Heart left ventricle (tissue), 16 donors: ENCODE results near the gene ALDOA. TPM values are rescaled to one million over a fixed set of nuclear protein-coding genes. Genes with fewer than 3 reads are reported as not detected.
"Not testable (repeated sequence)": the region's sequence is repeated elsewhere in the genome, so short reads cannot be mapped to it uniquely, and the experiment has no call there.

Experiments used
- ATAC-seq, 4 donors: fragments of 200-7000 bp; cut with Tn5 transposase; one replicate each; pipeline ENCODE4 v1.9.1; 2020 to 2022; ENCODE audit warnings: moderate library complexity in 4 of 4, mild to moderate bottlenecking in 3 of 4, moderate number of reproducible peaks in 1 of 4
- DNase-seq, 5 donors: peaks; one replicate each; pipeline ENCODE4 v3.0.0-alpha.2; 2020
- H3K27ac ChIP-seq, 12 donors: fragments of 200-600 bp; sonication (generic) in 4 of 12; one replicate each; pipeline versions ENCODE4 v1.5.0 to v1.8.0; 2016 to 2022; ENCODE audit warnings: mild to moderate bottlenecking in 2 of 12
- H3K27me3 ChIP-seq, 9 donors: fragments of 200-600 bp; sonication (generic) in 2 of 9; one replicate each; pipeline versions ENCODE4 v1.5.1 to v1.8.0; 2016 to 2022; ENCODE audit warnings: mild to moderate bottlenecking in 3 of 9
- H3K36me3 ChIP-seq, 9 donors: fragments of 200-600 bp; sonication (generic) in 2 of 9; one replicate each; pipeline versions ENCODE4 v1.5.0 to v1.8.0; 2018 to 2022; ENCODE audit warnings: mild to moderate bottlenecking in 2 of 9
- H3K4me1 ChIP-seq, 12 donors: fragments of 200-600 bp; sonication (generic) in 4 of 12; one replicate each; pipeline versions ENCODE4 v1.5.0 to v1.8.0; 2016 to 2022; ENCODE audit warnings: mild to moderate bottlenecking in 3 of 12
- H3K4me3 ChIP-seq, 12 donors: fragments of 200-600 bp; sonication (generic) in 4 of 12; one replicate each; pipeline versions ENCODE4 v1.5.0 to v1.8.0; 2017 to 2022; ENCODE audit warnings: mild to moderate bottlenecking in 9 of 12, moderate library complexity in 4 of 12
- H3K9me3 ChIP-seq, 12 donors: fragments of 200-600 bp; sonication (generic) in 4 of 12; one replicate each; pipeline versions ENCODE4 v1.5.0 to v1.8.0; 2016 to 2022; ENCODE audit warnings: mild to moderate bottlenecking in 1 of 12
- POLR2A ChIP-seq, 2 donors: fragments of 450-650 bp; IDR thresholded peaks; one replicate each; pipeline ENCODE4 v1.6.1; 2017; ENCODE audit warnings: antibody characterized with exemption in 2 of 2, mild to moderate bottlenecking in 2 of 2, moderate library complexity in 2 of 2
- WGBS, 4 donors: extraction: QIAGEN DNeasy Blood & Tissue Kit in 2 of 4; methylation state at CpG; one replicate each; pipeline versions ENCODE4 v1.1.5 to v1.1.7; 2013 to 2018; 5-methylcytosine and 5-hydroxymethylcytosine counted together
- intact Hi-C, 10 donors: fragments of 100-400 bp; cut with DNase I; formaldehyde crosslinking; loops; one replicate each; pipeline versions ENCODE4 v1.11.1 to v1.14.2; 2022
- polyA plus RNA-seq, 2 donors: library from polyadenylated mRNA; stranded (reverse); fragments of 200-250 nt; gene quantifications; one replicate each; pipeline ENCODE4 v1.2.3, GENCODE V29; 2013
- total RNA-seq, 9 donors: library from RNA; depleted of rRNA in 2 of 9; stranded (reverse); fragments of >200 nt in 2 of 9; fragmentation: NEBNext Ultra II Directional in 3 of 9; extraction: Animal tissue kit (Norgen Biotek cat#: 25700) in 3 of 9; gene quantifications; one replicate each; pipeline versions ENCODE4 v1.1.0 to v1.2.4, GENCODE V29; 2016 to 2023
- TF ChIP-seq, protein P1 (sequence below), 12 donors: fragments of 200-600 bp; sonication (generic) in 4 of 12; IDR thresholded peaks; one replicate each; pipeline versions ENCODE4 v1.5.0 to v1.8.0; 2018 to 2022; ENCODE audit warnings: antibody characterized with exemption in 12 of 12, mild to moderate bottlenecking in 5 of 12
- donor health status: ischemic (EF 13 %, LVEDD 7.1; RV severe dilation, severe dysfunction).
- donor health status: healthy with polysubstance abuse.
- donor health status: DM: no; HTN: yes; CAD: no.
- donor health status: DM: no; HTN: no; CAD: no.
- donor health status: ischemic (EF 25% LVEDD 6.9; RV normal size, moderate dysfunction).
- donor health status: ischemic (EF 25% LVEDD 5.7; RV mildly dilated, moderate dysfunction).
- donor health status: healthy.
- donor health status: DM: yes; HTN: yes; CAD: no.
- donor health status: ischemic (EF 35%, LVEDD 5.7; RV mildly dilated, moderate dysfunction).
- donor health status: nonischemic (EF 11% LVEDD 7.7; RV severe dilation, severe dysfunction).
- donor health status: DM: yes; HTN: yes; CAD: no.
- donor health status: PGD.
- donor health status: ischemic (EF 29% LVEDD 5.4; RV normal size, mild dysfunction).
- donor health status: nonischemic (EF 23%, LVEDD 6.1; RV moderate dilation, normal function).

ALDOA gene
- total and polyA plus RNA-seq, 11 donors, result 2,585 to 5,076 (median 3,542) TPM

- Histone ChIP-seq H3K36me3 (no peaks in the 10 kb centered on the region), H3K4me1 (peaks cover 0 to 11% (median 0%) of the 10 kb centered on the region in 12 donors), H3K27me3 (peaks cover 25 to 92% (median 67%) of the 10 kb centered on the region in 9 donors), H3K9me3 (no peaks in the 10 kb centered on the region), H3K4me3 (no peak overlapping the region), H3K27ac (no peak overlapping the region)
- ATAC-seq (no peak), DNase-seq (no peak)
- no peak for TF ChIP-seq POLR2A (IDR thresholded peaks at IDR 0.05)
- TF ChIP-seq, protein P1, sequence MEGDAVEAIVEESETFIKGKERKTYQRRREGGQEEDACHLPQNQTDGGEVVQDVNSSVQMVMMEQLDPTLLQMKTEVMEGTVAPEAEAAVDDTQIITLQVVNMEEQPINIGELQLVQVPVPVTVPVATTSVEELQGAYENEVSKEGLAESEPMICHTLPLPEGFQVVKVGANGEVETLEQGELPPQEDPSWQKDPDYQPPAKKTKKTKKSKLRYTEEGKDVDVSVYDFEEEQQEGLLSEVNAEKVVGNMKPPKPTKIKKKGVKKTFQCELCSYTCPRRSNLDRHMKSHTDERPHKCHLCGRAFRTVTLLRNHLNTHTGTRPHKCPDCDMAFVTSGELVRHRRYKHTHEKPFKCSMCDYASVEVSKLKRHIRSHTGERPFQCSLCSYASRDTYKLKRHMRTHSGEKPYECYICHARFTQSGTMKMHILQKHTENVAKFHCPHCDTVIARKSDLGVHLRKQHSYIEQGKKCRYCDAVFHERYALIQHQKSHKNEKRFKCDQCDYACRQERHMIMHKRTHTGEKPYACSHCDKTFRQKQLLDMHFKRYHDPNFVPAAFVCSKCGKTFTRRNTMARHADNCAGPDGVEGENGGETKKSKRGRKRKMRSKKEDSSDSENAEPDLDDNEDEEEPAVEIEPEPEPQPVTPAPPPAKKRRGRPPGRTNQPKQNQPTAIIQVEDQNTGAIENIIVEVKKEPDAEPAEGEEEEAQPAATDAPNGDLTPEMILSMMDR (IDR thresholded peaks at IDR 0.05), result no peak
- 22 to 27% (median 22%) methylated on average over 11 of the region's 11 CpGs for WGBS, 4 donors
- intact Hi-C loops, result loop anchor here in 1 of 10 donors (10.0 kb wide), 1 partner anchor 63 kb away; the partner anchor contains the start of genes TBX6 and YPEL3
Measured at GRCh38 chr16:30031477-30031918, 34.1 kb upstream of the ALDOA start.

DNA sequence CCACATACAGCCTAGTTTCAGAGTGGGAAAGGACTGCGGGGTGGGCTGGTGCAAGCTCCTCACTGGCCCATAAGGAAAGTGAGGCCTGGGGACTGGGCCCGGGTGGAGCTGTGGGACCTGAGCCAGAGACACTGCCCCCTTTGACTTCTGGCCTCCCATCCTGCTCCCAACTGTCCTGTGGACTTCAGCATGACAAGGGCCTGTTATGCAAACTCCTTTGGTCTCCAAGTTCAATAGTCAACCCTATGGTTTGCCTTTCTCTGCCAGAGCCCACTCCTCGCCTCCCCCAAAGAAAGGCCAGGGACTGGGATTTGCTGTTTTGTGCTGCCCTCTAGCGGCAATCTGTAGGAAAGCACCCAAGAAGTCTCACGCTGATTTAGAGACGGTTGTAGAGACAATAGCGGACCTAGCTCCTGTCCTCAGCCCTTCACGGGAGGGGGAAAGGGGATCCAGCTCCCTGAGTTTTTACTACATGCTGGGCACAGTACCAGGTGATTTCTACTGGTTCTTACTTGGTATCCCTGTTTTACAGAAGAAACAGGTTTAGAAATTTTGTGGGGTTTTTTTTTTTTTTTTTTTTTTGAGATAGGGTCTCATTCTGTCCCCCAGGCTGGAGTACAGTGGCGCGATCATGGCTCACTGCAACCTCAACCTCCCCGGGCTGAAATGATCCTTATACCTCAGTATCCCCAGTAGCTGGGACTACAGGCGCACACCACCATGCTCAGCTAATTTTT, 33.3 kb upstream of the ALDOA start:
- intact Hi-C loops, result loop anchor here in 1 of 10 donors (10.0 kb wide), 1 partner anchor 63 kb away; the partner anchor contains the start of genes TBX6 and YPEL3
- ATAC-seq (peak in 1 of 4 donors; percentile 29), DNase-seq (no peak)
- Histone ChIP-seq H3K9me3 (no peaks in the 10 kb centered on the region), H3K27me3 (peaks cover 25 to 86% (median 67%) of the 10 kb centered on the region in 9 donors), H3K27ac (no peak overlapping the region), H3K4me1 (peaks cover 0 to 11% (median 0%) of the 10 kb centered on the region in 12 donors), H3K36me3 (no peaks in the 10 kb centered on the region), H3K4me3 (no peak overlapping the region)
- TF ChIP-seq, protein P1 (IDR thresholded peaks at IDR 0.05), result peak; percentile 38 to 63 (median 54)
- no peak for TF ChIP-seq POLR2A (IDR thresholded peaks at IDR 0.05)
- 19 to 31% (median 26%) methylated on average over 11 to 12 of the region's 12 CpGs for WGBS, 4 donors

- peaks cover 25 to 82% (median 65%) of the 10 kb centered on the region in 9 donors for H3K27me3 ChIP-seq
- DNase-seq, result no peak
- no peak overlapping the region for H3K4me3 ChIP-seq
- H3K27ac ChIP-seq, result no peak overlapping the region
- no peaks in the 10 kb centered on the region for H3K9me3 ChIP-seq
- no peaks in the 10 kb centered on the region for H3K36me3 ChIP-seq
- peaks cover 0 to 11% (median 0%) of the 10 kb centered on the region in 12 donors for H3K4me1 ChIP-seq
- intact Hi-C loops, result loop anchor here in 1 of 10 donors (10.0 kb wide), 1 partner anchor 62 kb away; the partner anchor contains the start of genes TBX6 and YPEL3
- WGBS, 4 donors, result 76 to 85% (median 78%) methylated on average over 7 of the region's 7 CpGs
- no peak for ATAC-seq
- TF ChIP-seq, protein P1 (IDR thresholded peaks at IDR 0.05), result no peak
- no peak for TF ChIP-seq POLR2A (IDR thresholded peaks at IDR 0.05)
Measured at GRCh38 chr16:30033270-30033669, 32.3 kb upstream of the ALDOA start.

DNA sequence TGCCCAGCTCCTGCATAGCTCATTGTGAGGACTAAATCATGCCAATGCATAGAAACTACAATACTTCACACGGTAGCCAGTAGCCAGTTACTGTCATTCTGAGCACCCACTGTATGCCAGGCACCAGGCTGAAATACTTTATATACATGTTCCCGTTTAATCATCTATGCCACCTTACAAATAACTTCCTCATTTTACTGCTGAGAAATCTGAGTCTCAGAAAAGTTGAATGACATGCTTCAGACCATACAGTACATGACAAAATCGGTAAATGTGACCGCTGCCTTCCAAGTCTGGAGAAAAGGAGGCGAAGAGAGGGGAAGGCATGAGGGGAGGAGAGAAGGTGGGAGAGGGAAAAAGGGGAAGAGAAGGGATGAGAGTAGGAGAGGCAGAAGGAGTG, 25.3 kb upstream of the ALDOA start:
- 70 to 85% (median 73%) methylated on average over 5 of the region's 5 CpGs for WGBS, 4 donors
- Histone ChIP-seq H3K36me3 (no peaks in the 10 kb centered on the region), H3K27ac (no peak overlapping the region), H3K4me1 (no peaks in the 10 kb centered on the region), H3K9me3 (no peaks in the 10 kb centered on the region), H3K4me3 (no peak overlapping the region), H3K27me3 (peaks cover 0 to 15% (median 4%) of the 10 kb centered on the region in 9 donors)
- DNase-seq (no peak), ATAC-seq (no peak)
- intact Hi-C loops, result no loop called here
- TF ChIP-seq, protein P1 (IDR thresholded peaks at IDR 0.05), result no peak
- TF ChIP-seq POLR2A (IDR thresholded peaks at IDR 0.05), result no peak

DNA sequence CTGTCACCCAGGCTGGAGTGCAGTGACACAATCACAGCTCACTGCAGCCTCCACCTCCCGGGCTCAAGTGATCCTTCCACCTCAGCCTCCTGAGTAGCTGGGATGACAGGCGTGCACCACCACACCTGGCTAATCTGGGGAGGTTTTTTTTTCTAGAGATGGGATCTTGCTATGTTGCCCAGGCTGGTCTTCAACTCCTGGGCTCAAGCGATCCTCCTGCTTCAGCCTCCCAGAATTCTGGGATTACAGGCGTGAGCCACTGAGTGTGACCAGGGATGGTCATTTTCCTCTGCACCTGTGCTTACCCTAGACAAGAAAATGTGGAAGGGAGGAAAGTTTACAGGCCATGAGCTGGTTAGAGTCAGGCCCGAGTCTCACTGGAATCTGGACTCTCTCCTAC, 24.9 kb upstream of the ALDOA start:
- intact Hi-C loops, result not testable (repeated sequence)

More for the DNA sequence above, 24.9 kb upstream of the ALDOA start:
- not testable (repeated sequence) for H3K4me1 ChIP-seq, H3K36me3 ChIP-seq, H3K27ac ChIP-seq, H3K9me3 ChIP-seq, ATAC-seq, DNase-seq, H3K4me3 ChIP-seq
- WGBS, 4 donors, result 84 to 88% (median 86%) methylated on average over 5 of the region's 5 CpGs
- H3K27me3 ChIP-seq, result peaks cover 0 to 11% (median 0%) of the 10 kb centered on the region in 9 donors
